Measurements from ENCODE around the gene TSPAN1.

DNA sequence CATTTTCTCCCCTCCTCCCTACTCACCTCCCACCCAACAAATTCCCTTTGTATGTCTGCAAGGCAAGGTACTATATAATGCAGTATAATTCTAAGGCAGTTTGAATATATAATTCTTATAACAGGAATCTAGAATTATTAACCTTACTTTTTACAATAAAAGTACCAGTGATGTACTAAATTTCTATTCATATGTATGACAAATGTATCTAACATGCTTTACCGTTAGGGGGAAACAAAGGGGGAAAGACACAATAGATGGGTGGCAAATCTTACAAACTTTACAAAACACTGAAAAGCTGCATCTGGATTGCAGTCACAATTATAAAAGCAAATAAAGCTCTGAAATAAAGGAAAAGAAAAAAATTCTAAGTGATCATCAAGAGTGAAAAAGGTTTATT, 44.8 kb upstream of the TSPAN1 start:
- TF ChIP-seq, protein P1, sequence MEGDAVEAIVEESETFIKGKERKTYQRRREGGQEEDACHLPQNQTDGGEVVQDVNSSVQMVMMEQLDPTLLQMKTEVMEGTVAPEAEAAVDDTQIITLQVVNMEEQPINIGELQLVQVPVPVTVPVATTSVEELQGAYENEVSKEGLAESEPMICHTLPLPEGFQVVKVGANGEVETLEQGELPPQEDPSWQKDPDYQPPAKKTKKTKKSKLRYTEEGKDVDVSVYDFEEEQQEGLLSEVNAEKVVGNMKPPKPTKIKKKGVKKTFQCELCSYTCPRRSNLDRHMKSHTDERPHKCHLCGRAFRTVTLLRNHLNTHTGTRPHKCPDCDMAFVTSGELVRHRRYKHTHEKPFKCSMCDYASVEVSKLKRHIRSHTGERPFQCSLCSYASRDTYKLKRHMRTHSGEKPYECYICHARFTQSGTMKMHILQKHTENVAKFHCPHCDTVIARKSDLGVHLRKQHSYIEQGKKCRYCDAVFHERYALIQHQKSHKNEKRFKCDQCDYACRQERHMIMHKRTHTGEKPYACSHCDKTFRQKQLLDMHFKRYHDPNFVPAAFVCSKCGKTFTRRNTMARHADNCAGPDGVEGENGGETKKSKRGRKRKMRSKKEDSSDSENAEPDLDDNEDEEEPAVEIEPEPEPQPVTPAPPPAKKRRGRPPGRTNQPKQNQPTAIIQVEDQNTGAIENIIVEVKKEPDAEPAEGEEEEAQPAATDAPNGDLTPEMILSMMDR (conservative IDR thresholded peaks at IDR 0.05; ENCODE audit: low read depth, low read length) = no peak; the same call in 1 of the 2 replicates
- no peak for TF ChIP-seq EZH2 (IDR thresholded peaks at IDR 0.05; ENCODE audit: borderline replicate concordance, low read depth, low read length, poor library complexity, severe bottlenecking)
